GM18505 (cell line): ENCODE results near the gene FOXP1.
"Not testable (repeated sequence)": the region's sequence is repeated elsewhere in the genome, so short reads cannot be mapped to it uniquely, and the experiment has no call there.

Source experiments
- ATAC-seq: cut with Tn5 transposase; IDR thresholded peaks from one replicate; pipeline ENCODE4 v1.9.1; 2021; ENCODE audit not compliant: unreplicated experiment
- POLR2A ChIP-seq: IDR thresholded peaks from 4 replicates; pipeline ENCODE4 v1.6.1; 2011; ENCODE audit warnings: borderline replicate concordance; ENCODE audit not compliant: insufficient read depth, insufficient read length; ENCODE audit errors: extremely low read depth

FOXP1 gene

GRCh38 chr3:70989174-70989573 is 594.4 kb downstream of the FOXP1 start:
- no peak for ATAC-seq
- no peak for TF ChIP-seq POLR2A

GRCh38 chr3:70988111-70988510 is 595.4 kb downstream of the FOXP1 start:
- no peak for TF ChIP-seq POLR2A
- ATAC-seq, result no peak

GRCh38 chr3:70985572-70985971 is 598.0 kb downstream of the FOXP1 start:
- ATAC-seq, result no peak
- no peak for TF ChIP-seq POLR2A

GRCh38 chr3:70984776-70985482 is 598.6 kb downstream of the FOXP1 start:
- TF ChIP-seq POLR2A, result no peak
- no peak for ATAC-seq

- TF ChIP-seq POLR2A, result no peak
- no peak for ATAC-seq
Measured at GRCh38 chr3:70982700-70983140, 600.8 kb downstream of the FOXP1 start.

GRCh38 chr3:70982284-70982683 is 601.2 kb downstream of the FOXP1 start:
- ATAC-seq, result no peak
- no peak for TF ChIP-seq POLR2A

GRCh38 chr3:70981231-70981880 is 602.2 kb downstream of the FOXP1 start:
- TF ChIP-seq POLR2A, result no peak
- no peak for ATAC-seq

- no peak for TF ChIP-seq POLR2A
- no peak for ATAC-seq
Measured at GRCh38 chr3:70980646-70981170, 602.8 kb downstream of the FOXP1 start.

- no peak for TF ChIP-seq POLR2A
- ATAC-seq, result no peak
Measured at GRCh38 chr3:70979983-70980645, 603.4 kb downstream of the FOXP1 start.

- TF ChIP-seq POLR2A, result no peak
- ATAC-seq, result no peak
Measured at GRCh38 chr3:70977712-70978111, 605.8 kb downstream of the FOXP1 start.

GRCh38 chr3:70975981-70976380 is 607.5 kb downstream of the FOXP1 start:
- not testable (repeated sequence) for ATAC-seq

- no peak for ATAC-seq
- TF ChIP-seq POLR2A, result no peak
Measured at GRCh38 chr3:70974747-70975146, 608.8 kb downstream of the FOXP1 start.

- no peak for ATAC-seq
- no peak for TF ChIP-seq POLR2A
Measured at GRCh38 chr3:70973558-70973957, 610.0 kb downstream of the FOXP1 start.

- ATAC-seq, result no peak
- no peak for TF ChIP-seq POLR2A
Measured at GRCh38 chr3:70972855-70973254, 610.7 kb downstream of the FOXP1 start.
